Activated naive CD4-positive, alpha-beta T cell treated with anti-CD3 and anti-CD28 coated beads for 36 hours (primary cell): Measurements from ENCODE around the gene SPNS3. TPM values are rescaled to one million over a fixed set of nuclear protein-coding genes. Genes with fewer than 3 reads are reported as not detected.

Source experiments
- CTCF ChIA-PET: fragments of 350-600 bp; sonication (Branson Sonifier 250); formaldehyde crosslinking; loops from one replicate; lab custom pipeline; 2021; ENCODE audit warnings: antibody characterized with exemption; lab: Charles Lee
- DNase-seq: peaks from one replicate; pipeline ENCODE4 v3.0.0-alpha.2; 2020
- H3K27ac Mint-ChIP-seq: one replicate; pipeline ENCODE4 v1.8.0; 2021; ENCODE audit warnings: mild to moderate bottlenecking, mixed read lengths
- H3K27me3 Mint-ChIP-seq: one replicate; pipeline ENCODE4 v1.8.0; 2021; ENCODE audit warnings: low read depth, mixed read lengths
- H3K36me3 Mint-ChIP-seq: one replicate; pipeline ENCODE4 v1.8.0; 2021; ENCODE audit warnings: low read depth, mixed read lengths
- H3K4me1 Mint-ChIP-seq: one replicate; pipeline ENCODE4 v1.8.0; 2021; ENCODE audit warnings: low read depth, mixed read lengths
- H3K4me3 Mint-ChIP-seq: one replicate; pipeline ENCODE4 v1.8.0; 2021; ENCODE audit warnings: mild to moderate bottlenecking, moderate library complexity, mixed read lengths
- H3K9me3 Mint-ChIP-seq: one replicate; pipeline ENCODE4 v1.8.0; 2021; ENCODE audit warnings: mixed read lengths
- intact Hi-C: fragments of 100-400 bp; cut with micrococcal nuclease; formaldehyde crosslinking; loops from one replicate; pipeline ENCODE4 v1.15.1; 2023
- total RNA-seq, 2 experiments: library from RNA; stranded (reverse); gene quantifications; one replicate each; pipeline ENCODE4 v1.2.3, GENCODE V29; 2021

The SPNS3 gene
- total RNA-seq, 2 experiments from 2014 or later = 17.7 to 20.4 TPM

GRCh38 chr17:4510618-4510941 is 76.8 kb downstream of the SPNS3 start:
- H3K27ac Mint-ChIP-seq = no peak overlapping the region
- no peak overlapping the region for H3K4me3 Mint-ChIP-seq
- CTCF ChIA-PET = interaction anchor here (0.6 to 1.3 kb wide), 2 partner anchors 88 to 90 kb away, joined by 3 read pairs; no protein-coding TSS in a partner anchor
- H3K36me3 Mint-ChIP-seq = no peaks in the 10 kb centered on the region
- no peak for DNase-seq
- H3K4me1 Mint-ChIP-seq = peaks cover 12% of the 10 kb centered on the region
- intact Hi-C loops = no loop called here
- no peaks in the 10 kb centered on the region for H3K9me3 Mint-ChIP-seq
- no peaks in the 10 kb centered on the region for H3K27me3 Mint-ChIP-seq

GRCh38 chr17:4511199-4511932 is 77.6 kb downstream of the SPNS3 start:
- no peaks in the 10 kb centered on the region for H3K27me3 Mint-ChIP-seq
- CTCF ChIA-PET = no interaction called here
- no peak overlapping the region for H3K27ac Mint-ChIP-seq
- peaks cover 12% of the 10 kb centered on the region for H3K4me1 Mint-ChIP-seq
- no peak for DNase-seq
- no peaks in the 10 kb centered on the region for H3K36me3 Mint-ChIP-seq
- H3K9me3 Mint-ChIP-seq = no peaks in the 10 kb centered on the region
- intact Hi-C loops = no loop called here
- no peak overlapping the region for H3K4me3 Mint-ChIP-seq

- Mint-ChIP-seq H3K27me3 (no peaks in the 10 kb centered on the region), H3K27ac (no peak overlapping the region), H3K4me3 (no peak overlapping the region), H3K36me3 (no peaks in the 10 kb centered on the region), H3K9me3 (no peaks in the 10 kb centered on the region), H3K4me1 (peaks cover 12% of the 10 kb centered on the region)
- CTCF ChIA-PET = no interaction called here
- intact Hi-C loops = no loop called here
- DNase-seq = no peak
Observed at GRCh38 chr17:4512156-4513112, 78.7 kb downstream of the SPNS3 start.

GRCh38 chr17:4513113-4514032 is 79.6 kb downstream of the SPNS3 start:
- no peaks in the 10 kb centered on the region for H3K27me3 Mint-ChIP-seq
- H3K4me1 Mint-ChIP-seq = peaks cover 12% of the 10 kb centered on the region
- H3K4me3 Mint-ChIP-seq = no peak overlapping the region
- CTCF ChIA-PET = no interaction called here
- no peak for DNase-seq
- H3K9me3 Mint-ChIP-seq = no peaks in the 10 kb centered on the region
- intact Hi-C loops = no loop called here
- no peaks in the 10 kb centered on the region for H3K36me3 Mint-ChIP-seq
- no peak overlapping the region for H3K27ac Mint-ChIP-seq

- H3K27me3 Mint-ChIP-seq = no peaks in the 10 kb centered on the region
- H3K27ac Mint-ChIP-seq = no peak overlapping the region
- H3K4me1 Mint-ChIP-seq = peaks cover 6% of the 10 kb centered on the region
- H3K9me3 Mint-ChIP-seq = no peaks in the 10 kb centered on the region
- H3K36me3 Mint-ChIP-seq = no peaks in the 10 kb centered on the region
- CTCF ChIA-PET = no interaction called here
- intact Hi-C loops = no loop called here
- no peak for DNase-seq
- no peak overlapping the region for H3K4me3 Mint-ChIP-seq
Observed at GRCh38 chr17:4514206-4514605, 80.5 kb downstream of the SPNS3 start.

GRCh38 chr17:4514779-4515178 is 81.0 kb downstream of the SPNS3 start:
- intact Hi-C loops = no loop called here
- no peaks in the 10 kb centered on the region for H3K27me3 Mint-ChIP-seq
- H3K36me3 Mint-ChIP-seq = no peaks in the 10 kb centered on the region
- no peaks in the 10 kb centered on the region for H3K9me3 Mint-ChIP-seq
- no peak overlapping the region for H3K27ac Mint-ChIP-seq
- peaks cover under 1% of the 10 kb centered on the region for H3K4me1 Mint-ChIP-seq
- CTCF ChIA-PET = no interaction called here
- no peak overlapping the region for H3K4me3 Mint-ChIP-seq
- no peak for DNase-seq

- Mint-ChIP-seq H3K9me3 (no peaks in the 10 kb centered on the region), H3K4me3 (no peak overlapping the region), H3K27me3 (no peaks in the 10 kb centered on the region), H3K27ac (no peak overlapping the region), H3K36me3 (no peaks in the 10 kb centered on the region), H3K4me1 (no peaks in the 10 kb centered on the region)
- CTCF ChIA-PET = no interaction called here
- no peak for DNase-seq
- intact Hi-C loops = no loop called here
Observed at GRCh38 chr17:4515501-4515900, 81.8 kb downstream of the SPNS3 start.

- no peaks in the 10 kb centered on the region for H3K9me3 Mint-ChIP-seq
- H3K4me3 Mint-ChIP-seq = no peak overlapping the region
- H3K36me3 Mint-ChIP-seq = no peaks in the 10 kb centered on the region
Observed at GRCh38 chr17:4516735-4517134, 83.0 kb downstream of the SPNS3 start.

GRCh38 chr17:4518901-4519300 is 85.2 kb downstream of the SPNS3 start:
- no peaks in the 10 kb centered on the region for H3K4me1 Mint-ChIP-seq
- intact Hi-C loops = no loop called here
- CTCF ChIA-PET = no interaction called here

More at GRCh38 chr17:4516735-4517134, 83.0 kb downstream of the SPNS3 start:
- H3K27me3 Mint-ChIP-seq = no peaks in the 10 kb centered on the region
- no peaks in the 10 kb centered on the region for H3K4me1 Mint-ChIP-seq
- no peak overlapping the region for H3K27ac Mint-ChIP-seq
- no peak for DNase-seq
- intact Hi-C loops = no loop called here
- CTCF ChIA-PET = interaction anchor here (1.1 kb wide), 1 partner anchor 96 kb away, joined by 3 read pairs; no protein-coding TSS in a partner anchor

GRCh38 chr17:4519361-4519788 is 85.6 kb downstream of the SPNS3 start:
- DNase-seq = no peak
- H3K27me3 Mint-ChIP-seq = no peaks in the 10 kb centered on the region
- intact Hi-C loops = no loop called here
- H3K4me1 Mint-ChIP-seq = no peaks in the 10 kb centered on the region
- H3K27ac Mint-ChIP-seq = no peak overlapping the region
- no peaks in the 10 kb centered on the region for H3K9me3 Mint-ChIP-seq
- CTCF ChIA-PET = no interaction called here
- no peaks in the 10 kb centered on the region for H3K36me3 Mint-ChIP-seq
- no peak overlapping the region for H3K4me3 Mint-ChIP-seq

More at GRCh38 chr17:4518901-4519300, 85.2 kb downstream of the SPNS3 start:
- Mint-ChIP-seq H3K36me3 (no peaks in the 10 kb centered on the region), H3K27me3 (no peaks in the 10 kb centered on the region), H3K9me3 (no peaks in the 10 kb centered on the region), H3K27ac (no peak overlapping the region), H3K4me3 (no peak overlapping the region)
- DNase-seq = no peak

GRCh38 chr17:4520060-4520893 is 86.5 kb downstream of the SPNS3 start:
- no peaks in the 10 kb centered on the region for H3K36me3 Mint-ChIP-seq
- no peaks in the 10 kb centered on the region for H3K4me1 Mint-ChIP-seq
- no peak overlapping the region for H3K4me3 Mint-ChIP-seq
- intact Hi-C loops = no loop called here
- no peak for DNase-seq
- no peak overlapping the region for H3K27ac Mint-ChIP-seq
- no peaks in the 10 kb centered on the region for H3K27me3 Mint-ChIP-seq
- no peaks in the 10 kb centered on the region for H3K9me3 Mint-ChIP-seq
- CTCF ChIA-PET = interaction anchor here (1.5 kb wide), 1 partner anchor 45 kb away, joined by 4 read pairs; no protein-coding TSS in a partner anchor
